K562 (cell line): Measurements from ENCODE around the gene TENT4A. TPM values are rescaled to one million over a fixed set of nuclear protein-coding genes. Genes with fewer than 3 reads are reported as not detected.

Experiments
- ATAC-seq: fragments of 200-7000 bp; cut with Tn5 transposase; 3 replicates; pipeline ENCODE4 v1.9.1; 2020; ENCODE audit warnings: moderate library complexity
- BruUV-seq: library from RNA; stranded (reverse); fragments of 400-500 nt; replicated peaks from 2 replicates; lab custom pipeline; 2021; lab: Mats Ljungman, UMichigan
- CTCF ChIA-PET: fragments of 300-600 bp; formaldehyde crosslinking; extraction: SDS; loops from one replicate; lab custom pipeline; 2021; ENCODE audit warnings: low intra/inter-chr PET ratio; lab: Yijun Ruan, JAX
- POLR2A ChIA-PET: fragments of 300-600, 350-650 bp; sonication (Branson Sonifier 250); formaldehyde crosslinking; extraction: SDS; loops from one replicate; lab custom pipeline; 2021; ENCODE audit warnings: antibody characterized with exemption, inconsistent platforms; lab: Yijun Ruan, JAX
- DNase-seq, 4 experiments: peaks; one replicate each; pipeline versions ENCODE4 v3.0.0 to v3.0.0-alpha.2; 2011 to 2018; ENCODE audit warnings: low spot score in 3 of 4, mixed read lengths in 3 of 4; ENCODE audit errors: extremely low read depth in 1 of 4
- FAIRE-seq: peaks from 2 replicates; lab custom pipeline; 2011; peaks lifted over from hg19 to GRCh38; lab: Jason Lieb, UNC
- H2AFZ ChIP-seq: 2 replicates; pipeline ENCODE4 v1.6.0; 2011; ENCODE audit warnings: low read depth, low read length, control low read depth, inconsistent platforms
- H3K27ac ChIP-seq: fragments of 200-600 bp; 3 replicates; pipeline ENCODE4 v1.8.0; 2011; ENCODE audit warnings: low read depth, mild to moderate bottlenecking, control low read depth, inconsistent platforms, low read length, moderate library complexity, mixed read lengths; ENCODE audit errors: extremely low read depth
- H3K27me3 ChIP-seq, 2 experiments: fragments of 300-600 bp in 1 of 2; 2 replicates in 1 of 2; 3 replicates in 1 of 2; pipeline versions ENCODE4 v1.6.0 to v1.8.0; 2011; ENCODE audit warnings: inconsistent platforms in 2 of 2, low read length in 2 of 2, mild to moderate bottlenecking in 1 of 2, mixed read lengths in 1 of 2, moderate library complexity in 1 of 2; ENCODE audit not compliant: control insufficient read depth in 2 of 2, insufficient read depth in 2 of 2
- H3K36me3 ChIP-seq: fragments of 300-600 bp; 3 replicates; pipeline ENCODE4 v1.8.0; 2011; ENCODE audit warnings: mild to moderate bottlenecking, low read length, inconsistent platforms; ENCODE audit not compliant: control insufficient read depth, insufficient read depth
- H3K4me1 ChIP-seq, 2 experiments: fragments of 200-600 bp in 1 of 2; replicated peaks in 1 of 2; 2 replicates in 1 of 2; 3 replicates in 1 of 2; pipeline versions ENCODE4 v1.5.1 to v1.8.0; 2011; ENCODE audit warnings: inconsistent platforms in 2 of 2, low read length in 2 of 2, mild to moderate bottlenecking in 1 of 2, mixed read lengths in 1 of 2, moderate library complexity in 1 of 2; ENCODE audit not compliant: control insufficient read depth in 2 of 2, insufficient read depth in 2 of 2
- H3K4me2 ChIP-seq: 2 replicates; pipeline ENCODE4 v1.6.1; 2011; ENCODE audit warnings: low read length, control low read depth, inconsistent platforms, mixed read lengths; ENCODE audit not compliant: insufficient read depth
- H3K4me3 ChIP-seq: fragments of 200-600 bp; sonication (generic), shearing (Covaris generic); 2 replicates; pipeline ENCODE4 v1.5.1; 2016; ENCODE audit warnings: control low read depth, inconsistent platforms
- H3K79me2 ChIP-seq: fragments of 200-600 bp; 3 replicates; pipeline ENCODE4 v1.8.0; 2011; ENCODE audit warnings: low read length, inconsistent platforms; ENCODE audit not compliant: control insufficient read depth, insufficient read depth
- H3K9ac ChIP-seq, 2 experiments: 2 replicates each; pipeline versions ENCODE4 v1.6.0 to v1.6.1; 2011; ENCODE audit warnings: low read depth in 2 of 2, low read length in 2 of 2, control low read depth in 1 of 2, inconsistent platforms in 1 of 2, mild to moderate bottlenecking in 1 of 2, mixed read lengths in 1 of 2; ENCODE audit not compliant: insufficient read depth in 1 of 2
- H3K9me1 ChIP-seq: one replicate; pipeline ENCODE4 v1.6.0; 2011; ENCODE audit warnings: inconsistent platforms, mild to moderate bottlenecking, low read length, moderate library complexity; ENCODE audit not compliant: control insufficient read depth, insufficient read depth
- H3K9me3 ChIP-seq: replicated peaks from 2 replicates; pipeline ENCODE4 v1.5.1; 2011; ENCODE audit warnings: low read depth, low read length, inconsistent platforms; ENCODE audit not compliant: control insufficient read depth, insufficient read depth
- H4K20me1 ChIP-seq: replicated peaks from 2 replicates; pipeline ENCODE4 v1.6.1; 2011; ENCODE audit warnings: low read length, inconsistent platforms, mixed read lengths; ENCODE audit not compliant: control insufficient read depth, insufficient read depth
- CEBPG ChIP-seq, 3 experiments: fragments of 200-800 bp in 1 of 3; sonication (Bioruptor generic) in 1 of 3; sonication (generic) in 1 of 3; formaldehyde crosslinking in 1 of 3; IDR thresholded peaks in 2 of 3; conservative IDR thresholded peaks in 1 of 3; 2 replicates each; pipeline versions ENCODE4 v1.6.1 to v1.8.0; 2016 to 2022; ENCODE audit warnings: missing compliant biosample characterization in 2 of 3, missing genetic modification characterization in 2 of 3, mild to moderate bottlenecking in 1 of 3, missing genetic modification reagents in 1 of 3
- KAT7 ChIP-seq: sonication (generic); formaldehyde crosslinking; IDR thresholded peaks from 2 replicates; pipeline ENCODE4 v1.8.0; 2022; ENCODE audit warnings: missing genetic modification reagents, mild to moderate bottlenecking, borderline replicate concordance
- MTA3 ChIP-seq: fragments of 450-650 bp; formaldehyde crosslinking; IDR thresholded peaks from 2 replicates; pipeline ENCODE4 v1.6.1; 2017; ENCODE audit warnings: mild to moderate bottlenecking, borderline replicate concordance
- WGBS: fragments of 100-300 bp; shearing (Covaris generic); methylation state at CpG from one replicate; pipeline ENCODE4 v1.1.6; 2016; ENCODE audit warnings: low coverage, mixed read lengths; ENCODE audit not compliant: insufficient coverage; ENCODE audit errors: missing lambda C conversion rate; 5-methylcytosine and 5-hydroxymethylcytosine counted together
- in situ Hi-C: fragments of 300-500 bp; cut with MboI; formaldehyde crosslinking; loops from 4 replicates; pipeline ENCODE4 v1.15.0; 2018; ENCODE audit warnings: inconsistent platforms, mixed read lengths
- intact Hi-C: fragments of 100-400 bp; cut with micrococcal nuclease; formaldehyde crosslinking; loops from 2 replicates; pipeline ENCODE4 v1.14.2; 2022
- polyA plus RNA-seq, 8 experiments: library from polyadenylated mRNA; depleted of rRNA in 4 of 8; stranded (reverse) in 5 of 8; unstranded in 3 of 8; fragments of >200 nt; fragmentation: Nextera tagmentation in 2 of 8; fragmentation: Illumina TruSeq in 1 of 8; extraction: Ambion mirVana in 2 of 8; extraction: Trizol in 1 of 8; gene quantifications; 2 replicates each; pipeline versions ENCODE4 v1.2.1 to v1.2.3, GENCODE V29; 2011 to 2014; ENCODE audit warnings: inconsistent platforms in 1 of 8, missing spikeins in 1 of 8
- total RNA-seq, 7 experiments: library from RNA; depleted of rRNA in 6 of 7; stranded (reverse); fragments of >200 nt in 6 of 7; fragmentation: Illumina TruSeq in 2 of 7; extraction: Trizol in 2 of 7; gene quantifications; 2 replicates each; pipeline versions ENCODE4 v1.2.1 to v1.2.3, GENCODE V29; 2011 to 2021; ENCODE audit warnings: low replicate concordance in 1 of 7
- TF ChIP-seq, protein P1 (sequence below): fragments of 250-450 bp; sonication (Bioruptor Pico); IDR thresholded peaks from 2 replicates; pipeline ENCODE4 v1.4.0; 2020; ENCODE audit warnings: mild to moderate bottlenecking, moderate library complexity, borderline replicate concordance
- TF ChIP-seq, protein P2 (sequence below): fragments of 450-650 bp; IDR thresholded peaks from 2 replicates; pipeline ENCODE4 v1.6.1; 2018; ENCODE audit warnings: mild to moderate bottlenecking, low read depth; ENCODE audit not compliant: partially characterized antibody
- TF ChIP-seq, protein P3 (sequence below): fragments of 250-450 bp; sonication (Bioruptor Pico); IDR thresholded peaks from 2 replicates; pipeline ENCODE4 v1.4.0; 2020; ENCODE audit warnings: borderline replicate concordance

TENT4A gene
- total and polyA plus RNA-seq, 9 of the 15 experiments (the other 6 are each of a cell fraction or from before 2014, with no cell fraction given) = 1.3 to 27.3 (median 13.0) TPM

DNA sequence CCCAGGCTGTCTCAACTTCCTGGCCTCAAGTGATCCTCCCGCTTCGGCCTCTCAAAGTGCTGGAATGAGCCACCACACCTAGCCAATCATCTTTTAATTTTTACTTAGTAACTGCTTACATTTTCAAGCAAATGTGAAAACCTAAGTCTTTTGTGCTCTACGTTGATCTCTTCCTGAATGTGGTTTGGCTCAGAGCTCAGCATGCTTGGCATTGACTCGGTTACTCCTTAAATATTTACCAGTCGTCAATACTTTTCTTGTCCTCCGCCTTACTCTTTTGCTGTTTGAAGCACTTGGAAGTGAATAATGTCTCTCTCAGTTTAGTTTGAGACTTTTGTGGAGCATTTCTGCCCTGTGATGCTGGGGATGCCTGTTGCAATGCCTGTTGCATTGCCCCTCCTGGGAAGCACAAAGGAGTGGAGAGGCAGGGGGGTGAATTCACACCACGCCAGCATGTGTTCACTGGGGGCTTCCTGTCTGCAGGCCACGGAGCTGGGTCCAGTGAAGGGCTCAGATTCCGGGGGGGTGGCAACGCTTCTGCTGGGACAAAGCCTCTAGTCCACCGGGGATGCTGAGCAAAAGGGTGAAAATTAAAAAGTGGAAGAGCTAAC lies 13.1 kb upstream of the TENT4A start (continued):
- TF ChIP-seq, protein P1, sequence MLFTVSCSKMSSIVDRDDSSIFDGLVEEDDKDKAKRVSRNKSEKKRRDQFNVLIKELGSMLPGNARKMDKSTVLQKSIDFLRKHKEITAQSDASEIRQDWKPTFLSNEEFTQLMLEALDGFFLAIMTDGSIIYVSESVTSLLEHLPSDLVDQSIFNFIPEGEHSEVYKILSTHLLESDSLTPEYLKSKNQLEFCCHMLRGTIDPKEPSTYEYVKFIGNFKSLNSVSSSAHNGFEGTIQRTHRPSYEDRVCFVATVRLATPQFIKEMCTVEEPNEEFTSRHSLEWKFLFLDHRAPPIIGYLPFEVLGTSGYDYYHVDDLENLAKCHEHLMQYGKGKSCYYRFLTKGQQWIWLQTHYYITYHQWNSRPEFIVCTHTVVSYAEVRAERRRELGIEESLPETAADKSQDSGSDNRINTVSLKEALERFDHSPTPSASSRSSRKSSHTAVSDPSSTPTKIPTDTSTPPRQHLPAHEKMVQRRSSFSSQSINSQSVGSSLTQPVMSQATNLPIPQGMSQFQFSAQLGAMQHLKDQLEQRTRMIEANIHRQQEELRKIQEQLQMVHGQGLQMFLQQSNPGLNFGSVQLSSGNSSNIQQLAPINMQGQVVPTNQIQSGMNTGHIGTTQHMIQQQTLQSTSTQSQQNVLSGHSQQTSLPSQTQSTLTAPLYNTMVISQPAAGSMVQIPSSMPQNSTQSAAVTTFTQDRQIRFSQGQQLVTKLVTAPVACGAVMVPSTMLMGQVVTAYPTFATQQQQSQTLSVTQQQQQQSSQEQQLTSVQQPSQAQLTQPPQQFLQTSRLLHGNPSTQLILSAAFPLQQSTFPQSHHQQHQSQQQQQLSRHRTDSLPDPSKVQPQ (CRISPR knock-in tag) = no peak
- TF ChIP-seq, all 486 proteins: peak for 0

DNA sequence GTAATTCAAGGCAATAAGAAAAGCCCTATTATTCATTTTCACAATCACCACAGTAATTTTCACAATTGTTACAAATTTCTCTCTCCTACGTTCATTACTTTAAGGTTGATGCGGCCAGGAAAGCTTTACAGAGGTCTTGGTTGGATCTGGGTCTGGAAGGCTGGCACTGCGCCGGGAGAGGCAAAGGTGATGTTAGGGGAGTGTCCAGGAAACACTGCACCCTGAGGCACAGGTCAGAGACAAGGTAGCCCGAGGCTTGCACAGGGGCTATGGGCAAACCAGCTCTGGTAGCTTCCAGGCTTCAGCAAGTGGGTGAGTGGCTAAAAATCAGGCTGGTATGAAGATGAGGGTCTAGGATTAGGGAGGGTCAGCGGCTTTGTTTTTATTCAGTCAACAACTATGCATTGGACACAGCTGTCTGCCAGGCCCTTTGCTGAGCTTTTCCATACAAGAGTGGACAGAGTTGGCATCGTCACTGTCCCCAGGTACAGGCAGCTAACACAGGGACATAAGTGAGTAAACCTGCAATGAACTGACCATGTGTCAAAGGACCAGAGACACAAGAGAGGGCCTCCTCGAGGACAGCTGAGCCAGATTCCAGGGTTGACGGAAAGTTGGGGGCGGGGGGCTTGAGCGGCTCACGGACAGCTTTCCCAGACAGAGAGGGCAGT lies 12.4 kb upstream of the TENT4A start:
- ChIA-PET POLR2A (interaction anchor here (1.0 to 1.7 kb wide), 2 partner anchors 11 to 70 kb away, joined by 4 to 7 read pairs; no protein-coding TSS in a partner anchor), CTCF (no interaction called here)
- no peak for DNase-seq
- no peaks in the 10 kb centered on the region for H3K9me3 ChIP-seq
- no peaks in the 10 kb centered on the region for H3K4me1 ChIP-seq
- H3K27me3 ChIP-seq = peaks cover 40 to 41% of the 10 kb centered on the region in 2 experiments
- H3K4me3 ChIP-seq = no peak overlapping the region
- H3K27ac ChIP-seq = no peak overlapping the region
- WGBS = 4% methylated on average over 12 of the region's 12 CpGs
- no peaks in the 10 kb centered on the region for H3K36me3 ChIP-seq
- in situ Hi-C loops = no loop called here
- intact Hi-C loops = no loop called here
- BruUV-seq = no TSS peak
- no peaks in the 10 kb centered on the region for H3K9me1 ChIP-seq
- no peak for FAIRE-seq
- no peak overlapping the region for H3K9ac ChIP-seq
- no peak for ATAC-seq
- no peak overlapping the region for H2AFZ ChIP-seq
- H4K20me1 ChIP-seq = no peaks in the 10 kb centered on the region
- no peaks in the 10 kb centered on the region for H3K79me2 ChIP-seq
- no peak overlapping the region for H3K4me2 ChIP-seq
- no peak for TF ChIP-seq CEBPG (CRISPR knock-in tag; IDR thresholded peaks at IDR 0.05)
- no peak for TF ChIP-seq CEBPG (tag; conservative IDR thresholded peaks at IDR 0.05 in 1 of 2, IDR thresholded peaks at IDR 0.05 in 1 of 2)
- TF ChIP-seq, protein P2, sequence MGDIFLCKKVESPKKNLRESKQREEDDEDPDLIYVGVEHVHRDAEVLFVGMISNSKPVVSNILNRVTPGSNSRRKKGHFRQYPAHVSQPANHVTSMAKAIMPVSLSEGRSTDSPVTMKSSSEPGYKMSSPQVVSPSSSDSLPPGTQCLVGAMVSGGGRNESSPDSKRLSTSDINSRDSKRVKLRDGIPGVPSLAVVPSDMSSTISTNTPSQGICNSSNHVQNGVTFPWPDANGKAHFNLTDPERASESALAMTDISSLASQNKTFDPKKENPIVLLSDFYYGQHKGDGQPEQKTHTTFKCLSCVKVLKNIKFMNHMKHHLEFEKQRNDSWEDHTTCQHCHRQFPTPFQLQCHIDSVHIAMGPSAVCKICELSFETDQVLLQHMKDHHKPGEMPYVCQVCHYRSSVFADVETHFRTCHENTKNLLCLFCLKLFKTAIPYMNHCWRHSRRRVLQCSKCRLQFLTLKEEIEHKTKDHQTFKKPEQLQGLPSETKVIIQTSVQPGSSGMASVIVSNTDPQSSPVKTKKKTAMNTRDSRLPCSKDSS = no peak
- no peak for TF ChIP-seq KAT7 (CRISPR knock-in tag)
- TF ChIP-seq MTA3 = no peak
- TF ChIP-seq, protein P3, sequence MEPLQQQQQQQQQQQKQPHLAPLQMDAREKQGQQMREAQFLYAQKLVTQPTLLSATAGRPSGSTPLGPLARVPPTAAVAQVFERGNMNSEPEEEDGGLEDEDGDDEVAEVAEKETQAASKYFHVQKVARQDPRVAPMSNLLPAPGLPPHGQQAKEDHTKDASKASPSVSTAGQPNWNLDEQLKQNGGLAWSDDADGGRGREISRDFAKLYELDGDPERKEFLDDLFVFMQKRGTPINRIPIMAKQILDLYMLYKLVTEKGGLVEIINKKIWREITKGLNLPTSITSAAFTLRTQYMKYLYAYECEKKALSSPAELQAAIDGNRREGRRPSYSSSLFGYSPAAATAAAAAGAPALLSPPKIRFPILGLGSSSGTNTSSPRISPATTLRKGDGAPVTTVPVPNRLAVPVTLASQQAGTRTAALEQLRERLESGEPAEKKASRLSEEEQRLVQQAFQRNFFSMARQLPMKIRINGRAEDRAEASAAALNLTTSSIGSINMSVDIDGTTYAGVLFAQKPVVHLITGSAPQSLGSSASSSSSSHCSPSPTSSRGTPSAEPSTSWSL (CRISPR knock-in tag) = no peak
